Dermis blood vessel endothelial cell (primary cell): ENCODE data around the gene MEG3. TPM values are rescaled to one million over a fixed set of nuclear protein-coding genes. Genes with fewer than 3 reads are reported as not detected.

ENCODE experiments used
- DNase-seq: peaks from one replicate; pipeline ENCODE4 v3.0.0; 2010
- total RNA-seq: library from RNA; depleted of rRNA; stranded (reverse); fragments of >200 nt; gene quantifications from 2 replicates; pipeline ENCODE4 v1.2.3, GENCODE V29; 2014

The MEG3 gene
- total RNA-seq, 1 donor from 2014 or later, result 2.2 TPM

- peak; percentile 69 for DNase-seq
Measured at GRCh38 chr14:100850841-100851585, 25.1 kb downstream of the MEG3 start.

- DNase-seq, result no peak
Measured at GRCh38 chr14:100851586-100851916, 25.6 kb downstream of the MEG3 start.

- no peak for DNase-seq
Measured at GRCh38 chr14:100851946-100852620, 26.2 kb downstream of the MEG3 start.

GRCh38 chr14:100854435-100854834 is 28.5 kb downstream of the MEG3 start:
- DNase-seq, result no peak

GRCh38 chr14:100855256-100855930 is 29.5 kb downstream of the MEG3 start:
- DNase-seq, result no peak

GRCh38 chr14:100856056-100856950 is 30.4 kb downstream of the MEG3 start:
- no peak for DNase-seq

GRCh38 chr14:100857233-100857922 is 31.5 kb downstream of the MEG3 start:
- no peak for DNase-seq

- DNase-seq, result no peak
Measured at GRCh38 chr14:100857923-100858837, 32.3 kb downstream of the MEG3 start.

GRCh38 chr14:100858838-100859220 is 32.9 kb downstream of the MEG3 start:
- DNase-seq, result no peak

GRCh38 chr14:100859781-100860180 is 33.9 kb downstream of the MEG3 start:
- DNase-seq, result no peak

- DNase-seq, result no peak
Measured at GRCh38 chr14:100860556-100861187, 34.8 kb downstream of the MEG3 start.

GRCh38 chr14:100861188-100861936 is 35.4 kb downstream of the MEG3 start:
- no peak for DNase-seq

- no peak for DNase-seq
Measured at GRCh38 chr14:100861937-100862247, 36.0 kb downstream of the MEG3 start.

GRCh38 chr14:100862277-100862676 is 36.4 kb downstream of the MEG3 start:
- no peak for DNase-seq

GRCh38 chr14:100862793-100863192 is 36.9 kb downstream of the MEG3 start:
- DNase-seq, result no peak

- DNase-seq, result no peak
Measured at GRCh38 chr14:100864206-100864605, 38.3 kb downstream of the MEG3 start.

GRCh38 chr14:100864960-100865681 is 39.2 kb downstream of the MEG3 start:
- no peak for DNase-seq

GRCh38 chr14:100865682-100866591 is 40.0 kb downstream of the MEG3 start:
- no peak for DNase-seq
